GM19452 (cell line): ENCODE results near the gene FAM20C.

Experiments
- ATAC-seq: cut with Tn5 transposase; IDR thresholded peaks from one replicate; pipeline ENCODE4 v1.9.1; 2021; ENCODE audit not compliant: unreplicated experiment

The FAM20C gene

DNA sequence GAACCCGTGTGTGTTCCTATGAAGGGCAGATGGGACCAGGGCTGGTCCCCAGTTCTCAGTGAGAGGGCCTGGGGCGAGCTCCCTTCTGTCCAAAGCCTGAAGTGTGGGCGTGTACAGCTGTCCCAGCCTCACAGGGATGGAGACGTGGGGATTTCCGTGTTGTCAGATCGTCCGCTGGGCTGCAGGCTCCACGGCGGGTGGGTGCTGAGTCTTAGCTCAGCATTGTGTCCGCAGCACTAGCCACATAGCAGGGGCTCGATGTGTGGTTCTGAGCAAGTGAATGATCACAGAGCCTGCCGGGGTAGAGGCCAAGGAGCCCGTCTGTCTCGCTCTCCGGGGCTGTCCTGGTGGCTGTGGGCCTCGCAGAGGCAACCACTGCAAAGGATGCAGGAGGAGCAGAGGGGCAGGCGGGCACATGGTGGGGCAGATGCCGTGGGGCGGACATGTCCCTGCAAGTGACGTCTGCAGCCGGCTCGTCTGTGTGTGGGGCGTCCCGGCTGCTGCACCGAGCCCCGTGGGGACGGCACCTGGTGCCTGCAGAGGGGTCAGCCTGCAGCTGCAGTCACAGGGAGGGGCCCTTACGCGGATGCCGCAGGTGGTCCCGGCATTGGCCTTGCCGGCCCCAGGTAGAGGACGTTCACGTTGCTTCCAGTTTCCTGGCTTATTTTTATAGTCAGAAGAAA is 30.9 kb downstream of the FAM20C start:
- ATAC-seq = no peak

GRCh38 chr7:223861-224260 is 31.5 kb downstream of the FAM20C start:
- ATAC-seq = no peak

- no peak for ATAC-seq
These were observed 34.0 kb downstream of the FAM20C start for GRCh38 chr7:226281-226895.

DNA sequence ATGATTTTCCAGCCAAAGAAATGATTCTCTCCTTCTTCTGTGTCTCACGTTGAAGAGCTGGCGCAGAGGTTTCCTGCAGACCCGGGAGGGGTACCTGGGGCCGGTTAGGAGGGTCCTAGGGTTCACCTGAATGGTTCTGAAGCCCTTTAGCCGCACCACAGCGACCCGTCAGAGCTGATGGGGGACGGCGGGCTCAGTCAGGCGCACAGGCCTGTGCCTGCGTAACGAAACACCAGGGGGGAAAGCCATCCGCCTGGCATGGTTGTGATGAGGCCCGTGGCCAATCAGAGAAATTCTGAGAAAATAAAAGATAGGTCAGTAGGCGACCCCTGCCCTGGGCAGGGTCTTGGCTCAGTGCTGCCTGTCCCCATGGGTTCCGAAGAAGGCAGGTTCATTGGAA is 35.6 kb downstream of the FAM20C start:
- ATAC-seq = no peak

GRCh38 chr7:228610-229009 is 36.2 kb downstream of the FAM20C start:
- no peak for ATAC-seq

- no peak for ATAC-seq
These were observed 37.0 kb downstream of the FAM20C start for GRCh38 chr7:229184-229964.

- ATAC-seq = no peak
These were observed 37.9 kb downstream of the FAM20C start for GRCh38 chr7:230274-230673.

- ATAC-seq = no peak
These were observed 38.9 kb downstream of the FAM20C start for GRCh38 chr7:231030-231857.

GRCh38 chr7:231858-232246 is 39.5 kb downstream of the FAM20C start:
- ATAC-seq = no peak

GRCh38 chr7:232410-233248 is 40.3 kb downstream of the FAM20C start:
- ATAC-seq = no peak

- no peak for ATAC-seq
These were observed 41.1 kb downstream of the FAM20C start for GRCh38 chr7:233249-234035.

DNA sequence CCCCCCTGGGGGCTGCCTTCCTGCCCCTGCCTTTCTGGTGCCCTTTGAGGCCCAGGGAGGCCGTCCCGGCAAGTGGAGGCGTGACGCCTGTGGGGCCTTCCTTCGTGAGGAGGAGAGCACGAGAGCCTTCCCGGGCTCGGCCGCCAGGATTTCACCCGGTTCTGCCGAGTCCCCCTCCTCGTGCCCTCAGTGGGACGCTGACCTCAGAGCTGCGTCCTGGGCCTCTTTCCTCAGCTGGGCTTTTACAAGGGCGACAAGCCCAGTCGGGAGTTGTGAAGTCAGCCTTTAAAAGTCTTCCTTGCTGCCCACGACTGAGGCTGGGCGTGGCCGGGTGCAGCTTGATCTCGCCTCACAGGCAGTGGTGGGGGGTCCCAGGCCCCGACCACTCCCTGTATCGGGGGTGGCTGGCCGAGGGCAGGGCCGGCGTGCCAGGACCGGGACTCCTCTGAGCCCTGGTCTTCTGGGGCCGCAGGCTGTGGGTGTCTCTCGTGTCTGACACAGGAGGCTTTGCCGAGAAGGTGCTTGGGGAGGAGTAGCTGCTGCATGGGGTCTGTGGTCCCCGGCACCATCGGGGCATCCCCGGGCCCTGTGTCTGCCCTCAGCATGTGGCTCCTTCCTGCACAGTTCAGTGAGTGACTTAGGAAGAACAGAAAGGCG is 41.8 kb downstream of the FAM20C start:
- no peak for ATAC-seq

DNA sequence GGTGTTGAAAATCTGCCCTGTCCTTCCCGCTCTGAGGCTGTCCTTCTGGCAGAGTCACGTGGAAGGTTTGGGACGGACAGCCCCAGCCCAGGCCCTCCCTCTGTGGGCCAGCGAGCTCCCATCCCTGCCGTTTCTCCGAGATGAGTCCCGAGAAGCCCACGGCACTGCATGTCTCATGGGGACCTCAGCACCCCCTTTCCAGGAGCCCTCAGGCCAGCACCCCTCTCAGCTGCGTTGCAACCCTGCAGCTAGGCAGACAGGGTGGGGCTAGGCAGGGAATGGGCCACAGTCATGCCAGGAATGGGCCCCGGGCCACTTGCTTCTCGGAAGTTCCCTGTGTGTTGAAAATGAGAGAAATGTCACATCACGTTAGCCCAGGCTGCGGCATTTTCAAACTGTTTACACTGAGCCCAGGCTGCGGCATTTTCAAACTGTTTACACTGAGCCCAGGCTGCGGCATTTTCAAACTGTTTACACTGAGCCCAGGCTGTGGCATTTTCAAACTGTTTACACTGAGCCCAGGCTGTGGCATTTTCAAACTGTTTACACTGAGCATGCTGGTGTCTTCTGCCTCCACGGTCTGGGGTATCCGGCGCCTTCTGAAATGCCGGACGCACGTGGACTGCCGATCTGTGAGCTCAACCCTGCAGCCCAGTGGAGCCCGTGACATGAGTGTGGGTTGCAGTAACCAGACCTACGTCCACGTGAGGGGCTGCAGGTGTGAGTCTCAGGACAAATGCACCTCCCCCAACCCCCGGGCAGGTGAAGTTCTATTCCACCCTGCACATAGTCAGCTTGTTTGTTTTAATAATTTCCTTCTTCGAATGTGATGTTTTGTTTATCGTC is 42.6 kb downstream of the FAM20C start:
- ATAC-seq = no peak

DNA sequence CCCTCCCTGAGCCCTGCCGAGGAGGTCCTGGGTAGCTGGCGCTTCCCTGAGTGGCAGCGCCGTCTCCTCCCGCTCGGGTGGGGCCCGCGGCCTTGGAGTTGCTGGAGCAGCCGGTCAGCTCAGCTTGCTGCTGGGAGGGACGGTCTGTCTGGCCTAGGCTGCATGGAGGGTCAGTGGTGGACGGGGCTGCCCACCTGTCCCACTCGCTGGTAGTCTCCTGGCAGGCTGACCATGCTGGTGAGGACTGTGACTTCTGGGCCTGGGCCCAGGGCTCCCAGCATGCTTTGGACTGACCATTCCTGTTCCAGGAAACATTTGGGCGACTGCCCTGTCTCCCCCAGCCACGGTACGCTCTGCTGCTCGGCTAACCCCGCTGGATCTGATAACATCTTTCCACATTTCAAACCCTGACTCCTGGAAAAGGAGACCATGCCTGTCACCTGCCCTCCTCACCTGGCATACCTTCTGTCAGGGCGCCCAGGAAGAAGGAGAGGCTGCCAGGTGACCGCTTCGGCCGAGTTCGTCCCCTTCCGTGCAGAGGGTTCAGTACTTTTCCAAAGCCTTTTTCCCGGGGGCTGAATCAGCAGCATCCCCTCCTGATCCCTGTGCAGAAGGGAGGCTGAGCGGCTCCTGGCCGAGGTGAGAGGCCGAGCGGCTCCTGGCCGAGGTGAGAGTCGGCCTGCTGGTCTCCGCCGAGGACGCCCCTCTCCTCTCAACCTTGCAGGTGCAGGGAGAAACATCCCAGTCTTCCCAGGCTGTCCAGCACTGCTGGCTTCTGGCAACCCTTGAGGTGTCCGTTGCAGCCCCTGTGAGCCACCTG is 43.4 kb downstream of the FAM20C start:
- no peak for ATAC-seq

GRCh38 chr7:236967-237366 is 44.6 kb downstream of the FAM20C start:
- ATAC-seq = no peak

DNA sequence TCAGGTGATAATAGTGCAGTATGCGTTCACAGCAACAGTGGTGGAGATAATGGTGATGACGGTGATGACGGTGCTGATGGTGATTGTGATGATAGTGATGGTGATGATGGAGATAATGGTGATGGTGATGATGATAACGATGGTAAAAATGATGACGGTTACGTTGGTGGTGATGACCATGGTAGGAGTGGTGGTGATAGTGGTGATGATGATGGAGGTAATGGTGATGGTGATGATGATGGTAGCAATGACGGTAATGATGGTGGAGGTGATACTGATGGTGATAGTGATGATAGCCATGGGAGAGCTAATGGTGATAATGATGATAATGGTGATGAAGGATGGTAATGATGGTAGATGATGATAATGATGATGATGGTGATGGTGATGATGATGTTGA is 45.0 kb downstream of the FAM20C start:
- ATAC-seq = no peak

GRCh38 chr7:240146-240676 is 47.8 kb downstream of the FAM20C start:
- ATAC-seq = no peak
